NCI-H1694 (cell line): Measurements from ENCODE around the gene UTP3.
"Not testable (repeated sequence)": the region's sequence is repeated elsewhere in the genome, so short reads cannot be mapped to it uniquely, and the experiment has no call there.

ENCODE experiments used
- DNase-seq: peaks from one replicate; lab custom pipeline; 2025; lab: John Stamatoyannopoulos, UW

Gene UTP3, protein sequence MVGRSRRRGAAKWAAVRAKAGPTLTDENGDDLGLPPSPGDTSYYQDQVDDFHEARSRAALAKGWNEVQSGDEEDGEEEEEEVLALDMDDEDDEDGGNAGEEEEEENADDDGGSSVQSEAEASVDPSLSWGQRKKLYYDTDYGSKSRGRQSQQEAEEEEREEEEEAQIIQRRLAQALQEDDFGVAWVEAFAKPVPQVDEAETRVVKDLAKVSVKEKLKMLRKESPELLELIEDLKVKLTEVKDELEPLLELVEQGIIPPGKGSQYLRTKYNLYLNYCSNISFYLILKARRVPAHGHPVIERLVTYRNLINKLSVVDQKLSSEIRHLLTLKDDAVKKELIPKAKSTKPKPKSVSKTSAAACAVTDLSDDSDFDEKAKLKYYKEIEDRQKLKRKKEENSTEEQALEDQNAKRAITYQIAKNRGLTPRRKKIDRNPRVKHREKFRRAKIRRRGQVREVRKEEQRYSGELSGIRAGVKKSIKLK

DNA sequence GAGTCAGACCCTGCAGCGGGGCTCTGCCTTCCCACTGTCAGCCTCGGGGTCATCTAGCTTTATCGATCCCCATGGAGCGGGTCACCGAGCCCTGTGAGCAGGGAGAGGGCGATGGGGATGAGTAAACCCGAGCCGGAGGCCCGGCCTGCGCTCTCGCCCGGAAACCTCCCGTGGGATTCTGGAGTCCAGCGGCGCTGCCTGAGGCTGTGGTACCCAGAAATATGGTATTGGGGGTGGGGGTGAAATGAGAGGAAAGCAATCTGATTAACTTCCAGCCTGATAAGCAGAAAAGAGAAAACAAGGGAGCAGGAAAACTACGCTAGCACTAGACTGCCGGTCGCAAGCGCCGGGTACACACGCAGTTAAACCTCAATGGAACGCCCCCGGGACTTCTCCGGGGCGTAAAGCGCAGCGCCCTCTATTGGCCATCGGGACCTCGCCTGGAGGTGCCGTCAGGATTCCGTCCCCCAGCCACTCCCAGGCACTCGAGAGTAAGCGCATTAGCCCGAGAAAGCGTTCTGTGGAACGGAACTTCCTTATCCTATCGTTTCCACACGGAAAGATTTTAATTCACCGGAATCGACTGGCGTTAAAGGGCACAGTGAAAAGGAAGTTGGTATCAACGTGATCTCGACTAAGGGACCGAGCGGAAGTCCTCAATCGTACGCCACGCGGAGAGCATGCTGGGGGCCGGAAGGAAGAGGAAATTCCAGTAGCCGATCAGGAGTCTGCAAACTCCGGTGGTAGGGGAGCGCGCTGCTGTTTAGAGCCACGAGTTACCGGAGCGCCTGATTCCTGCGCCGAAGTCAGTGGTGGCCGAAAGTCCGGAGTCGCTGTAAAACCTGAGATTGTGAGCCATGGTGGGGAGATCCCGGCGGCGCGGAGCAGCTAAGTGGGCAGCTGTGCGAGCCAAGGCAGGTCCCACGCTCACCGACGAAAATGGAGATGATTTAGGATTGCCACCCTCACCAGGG is at the start of gene UTP3:
Gene UTP3, plus strand, starts transcription at position 712 of the 974 bp plus-strand sequence. Its CDS starts 146 bp downstream, at position 858.
- peak; percentile 97 for DNase-seq

DNA sequence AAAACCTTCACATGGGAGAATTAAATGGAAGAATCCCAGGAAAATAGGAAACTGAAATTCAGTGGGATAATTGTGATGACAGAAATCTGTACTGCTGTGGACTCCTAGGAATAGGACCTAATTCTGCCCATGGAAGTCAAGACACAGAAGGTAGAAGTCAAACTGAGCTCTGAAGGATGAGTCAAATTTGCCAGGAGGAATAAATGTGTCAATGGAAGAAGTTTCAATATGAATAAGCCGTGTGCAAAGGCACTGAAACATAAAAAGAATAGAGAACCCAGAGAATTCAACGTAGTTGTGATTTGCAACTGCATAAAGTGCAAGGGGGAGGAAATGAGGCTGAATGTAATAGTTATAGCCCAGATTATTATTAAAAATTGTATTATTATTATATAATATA is 48.1 kb upstream of the UTP3 start:
- DNase-seq, result no peak

DNA sequence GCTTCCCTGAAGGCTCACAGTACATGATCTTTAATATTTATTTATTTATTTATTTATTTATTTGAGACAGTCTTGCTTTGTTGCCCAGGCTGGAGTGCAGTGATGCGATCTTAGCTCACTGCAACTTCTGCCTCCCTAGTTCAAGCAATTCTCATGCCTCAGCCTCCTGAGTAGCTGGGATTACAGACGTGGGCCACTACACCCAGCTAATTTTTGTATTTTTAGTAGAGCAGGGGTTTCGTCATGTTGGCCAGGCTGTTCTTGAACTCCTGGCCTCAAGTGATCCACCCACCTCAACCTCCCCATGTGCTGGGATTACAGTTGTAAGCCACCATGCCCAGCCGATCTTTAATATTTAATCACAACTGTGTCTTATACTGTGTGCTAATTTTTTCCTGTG is 37.6 kb upstream of the UTP3 start:
- DNase-seq, result not testable (repeated sequence)

DNA sequence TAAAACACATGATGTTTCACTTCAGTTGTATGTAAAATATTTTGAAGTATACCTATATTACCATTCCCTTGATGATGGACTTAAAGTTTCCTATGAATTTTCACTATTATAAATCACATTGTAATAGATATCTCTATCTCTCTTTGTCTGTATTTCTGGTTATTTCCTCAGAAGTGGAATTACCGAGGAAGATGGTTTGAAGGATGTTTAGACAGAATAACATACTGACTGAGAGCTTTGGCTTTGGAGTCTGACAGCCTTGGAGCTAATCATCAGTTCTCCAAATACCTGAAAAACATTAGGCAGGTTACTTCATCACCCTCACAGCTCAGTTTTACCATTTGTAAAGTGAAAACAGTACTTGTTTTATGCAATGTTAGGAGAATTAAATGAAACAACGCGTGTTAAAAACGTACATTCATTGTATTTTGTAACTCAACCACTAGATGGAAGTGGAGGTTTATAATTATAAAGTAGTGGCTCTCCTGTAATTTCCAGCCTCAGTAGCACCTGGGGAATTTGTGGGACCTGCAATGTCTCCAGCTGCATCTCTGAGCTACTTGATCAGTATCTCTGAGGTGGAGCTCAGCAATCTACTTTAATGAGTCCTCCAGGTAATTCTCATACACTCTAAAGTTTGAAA is 36.3 kb upstream of the UTP3 start:
- peak; percentile 19 for DNase-seq

DNA sequence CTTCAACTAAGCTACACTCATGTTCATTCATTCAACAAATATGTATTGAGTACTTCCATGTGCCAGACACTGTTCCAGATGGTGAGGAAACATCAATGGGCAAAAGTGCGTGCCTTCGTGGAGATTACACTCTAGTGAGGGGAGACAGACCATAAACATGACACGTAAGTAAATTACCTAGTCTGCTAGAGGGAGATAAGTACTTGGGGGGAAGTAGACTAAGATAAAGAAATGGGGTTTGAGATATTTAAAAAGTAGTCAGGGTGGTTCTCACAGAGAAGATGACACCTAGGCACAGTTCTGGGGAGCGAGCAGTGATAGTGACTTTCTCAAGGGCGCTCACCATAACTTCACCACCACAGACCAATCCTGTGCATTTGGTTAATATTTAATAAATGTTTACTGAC is 33.7 kb upstream of the UTP3 start:
- no peak for DNase-seq

DNA sequence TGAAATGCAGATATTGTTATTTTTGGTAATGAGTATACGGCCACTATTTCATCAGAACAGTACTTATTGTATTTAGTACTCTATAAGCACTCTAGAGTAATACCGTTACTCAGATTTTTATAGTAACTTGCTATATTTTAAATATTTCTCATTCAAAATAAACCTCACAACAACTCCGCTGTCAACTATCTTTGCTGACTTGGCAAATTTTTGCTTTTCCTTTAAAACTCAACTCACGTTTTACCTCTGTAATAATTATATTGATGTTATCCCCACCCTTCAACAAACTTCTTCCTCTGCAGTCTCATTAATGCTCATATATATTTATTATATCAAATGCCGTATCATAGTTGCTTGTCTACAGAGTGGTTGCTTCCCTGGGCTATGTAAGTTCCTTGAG is 31.0 kb upstream of the UTP3 start:
- DNase-seq, result no peak

DNA sequence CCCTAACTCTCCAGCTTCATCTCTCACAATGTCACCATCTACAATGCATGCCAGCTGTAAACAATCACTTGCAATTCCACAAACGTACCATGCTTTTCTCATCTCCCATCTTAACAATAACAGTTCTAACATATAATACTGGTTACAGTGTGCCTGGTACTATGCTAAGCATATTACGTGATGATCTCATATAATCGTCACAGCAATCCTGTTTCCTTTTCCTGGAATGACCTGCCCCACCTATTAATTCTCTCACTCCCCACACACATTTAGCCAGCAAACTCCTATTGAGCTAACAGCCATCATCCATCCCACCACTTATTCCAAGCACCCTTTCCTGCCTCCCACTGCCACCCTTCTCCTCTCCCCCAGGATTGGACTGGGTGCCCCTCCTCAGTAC is 29.9 kb upstream of the UTP3 start:
- no peak for DNase-seq

DNA sequence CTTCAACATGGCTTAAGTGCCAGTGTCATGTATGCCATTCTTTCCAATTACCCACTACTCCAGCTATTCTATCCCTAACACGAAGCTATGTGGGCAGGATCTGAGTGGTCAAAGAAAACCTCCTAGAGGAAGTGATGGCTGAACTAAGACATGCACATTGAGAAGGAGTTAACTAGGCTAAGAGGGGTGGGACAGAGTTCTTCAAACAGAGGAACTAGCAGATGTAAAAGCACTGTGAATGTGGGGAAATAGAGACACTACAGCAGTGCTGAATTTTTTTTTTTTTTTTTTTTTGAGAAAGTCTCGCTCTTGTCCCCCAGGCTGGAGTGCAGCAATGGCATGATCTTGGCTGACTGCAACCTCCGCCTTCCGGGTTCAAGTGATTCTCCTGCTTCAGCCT is 28.2 kb upstream of the UTP3 start:
- DNase-seq, result no peak

DNA sequence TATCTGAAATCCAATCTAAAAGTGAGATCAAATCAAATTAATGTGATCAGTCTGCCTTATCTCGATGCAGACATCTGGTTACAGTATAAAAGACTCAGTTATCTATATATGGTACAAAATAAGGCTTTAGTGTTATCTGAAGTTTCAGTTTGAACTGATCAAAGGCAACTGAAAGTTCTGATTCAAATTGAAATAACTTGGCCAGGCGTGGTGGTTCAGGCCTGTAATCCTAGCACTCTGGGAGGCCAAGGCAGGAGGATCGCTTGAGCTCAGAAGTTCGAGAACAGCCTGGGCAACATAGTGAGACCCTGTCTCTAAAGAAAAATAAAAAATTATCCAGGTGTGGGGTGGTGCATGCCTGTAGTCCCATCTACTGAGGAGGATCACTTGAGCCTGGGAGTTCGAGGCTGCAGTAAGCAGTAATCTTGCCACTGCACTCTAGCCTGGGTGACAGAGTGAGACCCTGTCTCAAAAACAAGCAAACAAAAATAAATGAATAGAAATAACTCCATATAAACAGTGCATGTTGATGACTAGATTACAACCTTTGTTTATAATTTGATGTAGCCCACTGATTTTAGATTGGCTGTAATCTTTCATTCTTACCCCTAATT is 26.9 kb upstream of the UTP3 start:
- not testable (repeated sequence) for DNase-seq

DNA sequence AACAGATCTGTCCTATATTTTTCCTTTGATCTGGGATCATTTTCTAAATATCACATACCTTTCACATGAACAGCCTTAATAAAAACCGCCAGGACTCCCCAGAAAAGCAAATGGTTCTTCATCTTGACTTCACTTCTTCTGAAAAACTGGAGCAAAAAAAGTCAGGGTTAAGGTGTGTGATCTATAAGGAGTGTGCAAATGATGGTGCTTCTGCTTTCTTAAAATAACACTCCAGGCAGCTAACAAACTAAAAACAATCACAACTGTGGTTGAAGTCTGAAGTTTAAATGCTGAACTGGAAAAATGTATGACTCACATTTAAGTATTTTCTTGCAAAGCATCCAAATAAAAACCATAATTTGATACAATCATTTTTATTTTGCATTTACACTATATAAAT is 22.0 kb upstream of the UTP3 start, which contains the start of gene JCHAIN:
Gene JCHAIN, minus strand, starts transcription at position 140 of the 400 bp plus-strand sequence. Its CDS starts 18 bp downstream, at position 122.
- DNase-seq, result no peak

DNA sequence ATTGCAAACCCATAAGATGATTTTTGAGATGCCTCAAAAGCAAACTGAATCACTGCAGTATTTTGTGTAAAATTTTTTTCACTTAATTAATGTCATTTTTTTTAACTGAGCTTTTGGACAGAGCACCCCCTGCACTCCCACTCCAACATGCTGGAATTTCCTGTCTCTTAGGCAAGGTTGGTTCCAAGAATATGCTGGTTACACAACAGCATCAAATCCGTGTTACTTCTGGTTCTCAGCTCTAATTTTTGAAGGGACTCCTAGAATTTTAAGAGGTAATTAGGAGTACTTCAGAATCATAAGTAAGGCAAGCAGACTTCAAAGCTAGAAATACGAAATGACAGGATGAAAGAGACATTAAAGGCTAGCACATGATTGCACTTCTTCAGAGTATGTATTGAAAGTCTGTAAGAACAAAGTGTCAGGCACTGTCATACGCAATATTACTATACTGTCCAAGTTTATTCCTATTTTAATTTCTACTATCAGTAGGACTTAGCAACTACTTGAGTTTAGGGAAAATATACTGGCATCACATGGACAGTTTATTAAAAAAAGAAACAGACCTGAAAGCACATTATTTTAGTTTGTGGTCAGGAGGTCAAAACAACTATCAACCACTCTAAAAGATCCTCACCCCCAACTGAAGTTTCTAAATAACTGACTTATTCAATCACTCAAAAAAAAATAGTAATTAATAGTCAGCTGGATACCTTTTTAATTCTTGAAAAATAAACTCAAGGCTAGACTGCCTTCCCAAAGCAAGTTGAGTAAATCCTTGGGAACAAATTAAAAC is 20.4 kb upstream of the UTP3 start:
- DNase-seq, result no peak

DNA sequence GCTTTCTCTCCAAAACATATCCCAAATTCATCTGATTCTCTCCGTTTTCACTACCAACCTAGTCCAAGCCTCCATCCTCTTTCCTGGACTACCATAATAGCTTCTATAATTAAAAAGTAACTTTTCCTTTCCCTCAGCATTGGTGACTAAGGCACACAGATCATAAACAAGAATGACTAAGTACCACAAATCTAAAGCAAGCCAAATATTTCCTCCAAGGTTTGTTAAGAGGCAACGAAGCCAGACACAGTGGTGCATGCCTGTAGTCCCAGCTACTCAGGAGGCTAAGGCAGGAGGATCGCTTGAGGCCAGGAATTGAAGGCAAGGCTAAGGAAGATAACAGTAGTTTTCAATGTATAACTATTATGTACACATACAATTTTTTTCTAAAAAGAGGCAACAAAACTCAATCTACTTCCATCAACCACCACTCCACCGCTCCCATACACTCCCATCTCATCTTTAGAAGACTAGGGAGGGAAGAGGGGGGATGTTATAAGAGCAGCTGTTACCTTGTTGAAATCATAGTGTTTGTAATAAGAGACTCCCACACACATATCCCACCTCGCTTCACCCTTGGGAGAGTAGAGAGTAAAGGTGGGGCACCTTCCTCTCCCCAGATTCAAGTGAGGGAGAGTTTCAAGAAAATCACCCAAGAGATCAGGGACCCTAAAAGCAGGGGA is 17.9 kb upstream of the UTP3 start:
- DNase-seq, result no peak

DNA sequence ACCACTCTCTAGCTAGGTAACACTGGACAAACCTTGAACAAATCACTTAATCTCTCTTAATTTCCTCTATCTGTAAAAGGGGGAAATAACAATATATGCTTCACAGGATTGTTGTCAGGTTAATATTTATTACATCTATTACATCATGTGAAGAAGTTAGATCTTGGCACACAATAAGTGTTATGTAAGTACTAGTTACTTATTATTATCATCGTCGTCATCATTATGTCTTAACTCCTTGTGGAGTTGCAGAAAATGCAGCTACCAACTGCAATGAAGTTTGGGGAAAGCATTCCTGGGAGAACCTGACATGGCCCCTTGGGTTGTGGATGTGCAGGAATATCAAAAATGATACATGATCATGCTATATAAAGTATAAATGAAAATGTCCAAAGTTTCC is 17.2 kb upstream of the UTP3 start:
- no peak for DNase-seq

DNA sequence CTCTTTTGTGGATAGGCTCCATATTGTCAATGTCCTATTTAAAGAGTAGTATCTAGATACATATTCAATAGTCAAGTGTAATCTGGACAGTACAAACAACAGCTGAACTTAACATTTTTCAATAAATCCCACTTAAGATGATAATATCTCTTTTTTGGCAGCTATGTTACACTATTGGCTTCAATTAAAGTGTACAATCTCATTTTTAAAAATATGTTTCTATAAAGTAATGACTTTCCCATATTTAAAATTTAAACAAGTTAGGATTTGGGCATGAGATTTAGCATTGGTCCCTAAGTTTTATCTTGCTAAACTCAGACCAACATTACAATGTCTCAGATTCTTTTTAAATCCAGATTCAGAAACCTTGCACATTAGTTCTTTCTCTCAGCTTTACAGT is 14.1 kb upstream of the UTP3 start:
- no peak for DNase-seq

DNA sequence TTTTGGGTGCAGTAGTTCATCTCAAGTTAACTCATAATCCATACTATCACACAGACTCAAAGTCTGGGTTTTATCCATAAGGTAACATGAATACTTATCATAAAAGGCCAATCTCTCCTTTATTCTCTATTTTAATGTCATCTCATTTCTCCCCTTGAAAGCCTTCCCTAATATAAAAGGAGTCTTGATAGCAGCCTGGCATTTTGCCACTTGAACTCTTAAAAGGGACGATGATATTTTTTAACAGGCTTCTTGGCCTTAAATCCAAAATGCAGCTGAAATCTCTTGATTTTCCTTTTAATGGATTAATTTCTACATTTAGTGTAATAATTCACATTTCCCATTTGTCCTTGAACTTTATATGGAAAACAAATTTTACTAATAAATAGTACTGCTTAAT is 13.6 kb upstream of the UTP3 start:
- DNase-seq, result no peak

DNA sequence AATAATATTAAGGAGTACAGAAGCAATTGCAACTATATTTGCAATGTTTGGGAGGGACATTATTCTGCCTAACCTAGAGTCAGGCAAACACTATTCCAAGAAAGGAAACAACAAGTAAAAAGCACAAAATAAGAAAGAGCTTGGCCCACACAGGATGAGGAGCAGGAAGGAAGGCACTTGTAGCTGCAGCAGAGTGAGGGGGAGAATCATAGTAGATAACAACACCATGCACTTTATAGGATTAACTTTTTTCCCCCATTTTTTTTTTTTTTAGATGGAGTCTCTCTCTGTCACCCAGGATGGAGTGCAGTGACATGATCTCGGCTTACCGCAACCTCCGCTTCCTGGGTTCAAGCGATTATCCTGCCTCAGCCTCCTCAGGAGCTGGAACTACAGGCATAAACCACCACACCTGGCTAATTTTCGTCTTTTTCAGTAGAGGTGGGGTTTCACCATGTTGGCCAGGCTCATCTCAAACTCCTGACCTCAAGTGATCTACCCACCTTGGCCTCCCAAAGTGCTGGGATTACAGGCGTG is 11.7 kb upstream of the UTP3 start:
- no peak for DNase-seq

DNA sequence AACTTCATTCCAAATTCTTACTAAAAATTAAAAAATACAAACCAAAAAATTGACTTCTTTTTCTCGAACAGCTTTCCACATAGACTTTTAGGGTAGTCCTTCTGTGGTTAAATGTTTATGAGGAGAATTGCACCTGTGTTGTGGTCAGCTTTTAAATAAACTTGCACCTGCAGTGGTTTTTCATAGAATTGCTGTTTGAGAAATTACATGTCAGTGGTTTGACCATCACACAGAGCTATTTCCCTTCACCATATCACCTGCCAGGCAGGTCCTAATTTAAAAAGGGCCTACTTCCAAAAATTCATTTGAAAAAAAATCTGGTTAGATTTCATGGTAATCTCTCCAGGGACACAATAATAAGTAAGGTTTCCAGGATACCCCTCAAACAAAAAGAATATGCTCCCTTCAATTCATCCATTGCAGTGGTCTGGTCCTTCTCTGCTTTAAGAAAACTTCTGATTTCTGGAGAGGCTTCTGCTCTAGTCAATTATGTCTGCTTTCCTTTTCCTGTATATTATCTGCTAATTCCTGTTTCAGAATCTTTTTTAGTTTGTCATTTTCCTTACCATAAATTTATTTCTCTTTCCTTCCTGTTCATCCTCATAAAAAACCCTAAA is 9.8 kb upstream of the UTP3 start:
- DNase-seq, result no peak

DNA sequence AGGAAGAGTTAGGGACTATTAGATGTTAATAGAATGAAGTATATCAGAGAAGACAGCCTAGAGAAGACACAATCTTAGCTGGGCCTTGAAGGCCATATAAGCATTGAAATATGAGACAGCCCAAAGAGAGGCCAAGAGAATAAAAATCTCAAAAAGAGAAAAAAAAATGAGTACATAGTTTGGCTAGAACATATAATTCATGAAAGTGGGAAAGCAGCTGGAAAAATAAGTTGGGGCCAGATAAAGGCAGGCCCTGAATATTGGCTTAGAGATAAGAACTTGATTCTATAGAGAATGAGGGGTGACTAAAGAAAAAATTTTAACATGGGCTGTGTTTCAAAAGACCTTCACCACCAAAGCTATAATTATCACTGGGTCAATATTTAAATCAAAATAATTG is 7.4 kb upstream of the UTP3 start:
- no peak for DNase-seq

DNA sequence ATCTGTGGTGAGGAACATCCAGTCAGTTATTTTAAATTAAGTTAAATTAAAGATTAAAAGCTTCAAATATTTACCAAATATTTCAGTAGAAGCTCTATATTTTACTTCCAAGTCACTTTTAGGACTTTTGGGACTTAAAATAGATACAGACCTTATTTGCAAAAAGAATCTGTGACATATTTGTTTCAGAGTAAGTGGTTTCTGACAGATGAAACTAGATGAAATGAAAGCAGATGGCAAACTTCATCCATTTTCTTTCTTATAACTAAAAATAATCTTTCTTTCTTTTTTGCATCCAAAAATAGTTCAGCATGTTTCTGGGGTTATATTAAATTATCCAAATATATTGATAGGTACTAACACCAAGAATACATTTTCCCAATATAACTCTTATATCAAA is 6.6 kb upstream of the UTP3 start:
- no peak for DNase-seq

DNA sequence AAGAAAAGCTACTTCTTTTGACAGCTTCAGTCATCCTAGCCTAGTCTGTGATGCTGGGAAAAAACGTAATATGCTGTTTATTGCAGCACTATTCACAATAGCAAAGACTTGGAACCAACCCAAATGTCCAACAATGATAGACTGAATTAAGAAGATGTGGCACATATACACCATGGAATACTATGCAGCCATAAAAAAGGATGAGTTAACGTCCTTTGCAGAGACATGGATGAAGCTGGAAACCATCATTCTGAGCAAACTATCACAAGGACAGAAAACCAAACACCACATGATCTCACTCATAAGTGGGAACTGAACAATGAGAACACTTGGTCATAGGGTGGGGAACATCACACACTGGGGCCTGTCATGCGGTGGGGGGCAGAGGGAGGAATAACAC is 6.2 kb upstream of the UTP3 start:
- not testable (repeated sequence) for DNase-seq
